HG03432 (cell line): ENCODE data around the gene PPP2R5B.

ENCODE experiments used
- ATAC-seq: cut with Tn5 transposase; IDR thresholded peaks from one replicate; pipeline ENCODE4 v1.9.1; 2021; ENCODE audit warnings: mild to moderate bottlenecking, moderate library complexity; ENCODE audit not compliant: unreplicated experiment

PPP2R5B gene

DNA sequence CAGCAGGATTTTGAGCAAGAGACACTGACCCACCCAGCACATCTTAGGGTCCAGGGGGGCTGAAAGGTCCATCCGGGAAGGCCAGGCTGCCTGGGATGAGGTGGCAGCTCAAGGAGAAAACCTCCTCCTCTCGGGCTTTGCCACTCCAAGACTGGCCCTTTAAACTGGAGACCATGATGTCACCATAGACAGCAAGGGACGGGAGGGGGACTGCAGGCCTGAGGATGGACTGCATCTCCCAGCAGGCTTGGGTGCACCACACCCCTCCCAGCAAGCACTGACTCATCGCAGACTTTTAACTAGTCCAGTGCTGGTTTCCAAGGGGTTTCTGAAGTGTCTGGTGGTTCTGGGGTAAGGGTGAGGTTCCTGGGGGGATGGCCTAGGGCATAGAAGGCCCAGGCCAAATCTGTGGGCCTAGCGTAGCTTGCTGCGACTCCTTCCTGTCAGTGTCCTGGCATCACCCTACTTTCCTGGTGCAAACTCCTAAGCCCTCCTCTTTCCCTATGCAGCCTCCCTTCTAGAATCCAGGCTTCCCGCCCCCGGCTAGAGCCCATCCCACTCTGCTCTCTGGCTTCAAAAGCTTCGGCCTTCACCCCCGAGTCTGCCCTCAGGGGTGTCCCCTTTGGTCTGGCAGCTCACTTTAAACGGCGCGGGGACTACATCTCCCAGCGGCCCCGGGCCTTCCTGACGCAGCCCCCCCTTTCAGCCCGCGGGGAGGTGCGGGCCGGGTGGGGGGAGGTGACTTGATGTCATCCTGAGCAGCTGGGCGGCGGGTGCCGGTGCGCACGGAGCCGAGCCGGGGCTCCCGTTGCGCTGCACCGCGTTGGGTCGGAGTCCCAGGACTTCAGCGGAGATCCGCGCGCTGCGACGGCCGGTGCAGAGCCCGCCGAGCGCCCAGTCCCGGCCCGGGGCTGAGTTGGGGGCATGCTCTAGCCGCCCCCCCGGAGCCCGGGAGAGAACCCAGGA is at the start of gene PPP2R5B:
TSS of gene PPP2R5B (plus strand) at position 746 of the 966 bp plus-strand sequence. CDS start 1,046 bp downstream, outside the sequence.
- ATAC-seq, result peak; percentile 84

DNA sequence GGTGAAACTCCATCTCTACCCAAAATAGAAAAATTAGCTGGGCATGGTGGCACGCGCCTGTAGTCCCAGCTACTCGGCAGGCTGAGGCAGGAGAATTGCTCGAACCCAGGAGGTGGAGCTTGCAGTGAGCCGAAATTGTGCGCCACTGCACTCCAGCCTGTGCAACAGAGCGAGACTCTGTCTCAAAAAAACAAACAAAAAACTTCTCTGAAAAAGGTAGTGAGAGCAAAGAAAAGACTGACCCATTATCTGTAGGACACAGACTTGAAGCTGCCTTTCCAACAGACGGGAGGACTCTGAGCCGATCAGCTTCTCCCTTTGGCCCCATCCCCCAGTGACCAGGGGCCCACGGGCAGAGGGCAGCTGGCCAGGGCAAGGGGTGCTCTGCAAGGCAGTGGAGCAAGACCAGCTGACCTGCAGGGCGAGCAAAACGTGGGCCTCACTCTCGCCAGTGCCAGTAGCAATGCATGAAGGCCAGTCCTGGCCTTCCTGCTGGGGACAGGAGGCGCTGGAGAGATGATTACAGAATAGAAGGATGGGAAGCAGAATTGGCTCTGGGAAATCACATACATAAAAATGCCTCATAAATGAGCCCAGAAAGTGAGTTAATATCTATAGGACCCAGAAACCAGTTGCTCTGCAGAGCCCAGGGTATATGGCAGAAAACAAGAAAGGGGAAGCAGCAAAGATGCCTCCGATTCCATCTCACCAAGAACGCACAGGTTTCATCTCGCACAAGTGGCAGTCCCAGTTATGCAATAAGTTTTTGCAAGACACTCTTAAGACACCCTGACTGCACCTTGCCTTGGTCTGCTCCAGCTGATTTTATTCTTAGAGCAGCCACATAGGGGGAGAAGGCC is 48.9 kb upstream of the PPP2R5B start:
- no peak for ATAC-seq

DNA sequence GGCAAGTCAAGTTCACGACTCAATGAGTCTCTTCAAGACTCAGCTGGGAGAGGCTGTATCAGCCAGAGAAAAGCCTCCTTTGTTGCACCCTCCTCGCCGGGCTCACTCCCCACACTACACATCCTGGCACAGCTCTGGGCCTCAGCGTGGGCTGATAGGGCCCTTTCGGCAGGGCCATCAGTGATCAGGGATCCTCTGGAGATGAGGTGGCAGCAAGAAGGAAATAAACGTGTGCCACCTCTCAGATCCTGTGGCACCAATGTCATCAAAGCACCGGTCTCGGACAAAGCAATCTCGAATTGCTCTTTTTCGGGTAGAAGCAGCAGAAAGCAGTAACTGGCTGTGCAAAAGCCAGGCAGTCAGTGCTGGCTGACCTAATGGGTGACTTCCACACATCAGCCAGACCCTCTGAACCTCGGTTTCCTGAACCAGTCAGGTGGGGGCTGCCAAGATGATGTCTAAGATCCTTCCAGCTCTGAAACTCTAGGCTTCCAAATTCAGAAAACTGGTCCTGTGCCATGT is 48.2 kb upstream of the PPP2R5B start:
- ATAC-seq, result no peak

DNA sequence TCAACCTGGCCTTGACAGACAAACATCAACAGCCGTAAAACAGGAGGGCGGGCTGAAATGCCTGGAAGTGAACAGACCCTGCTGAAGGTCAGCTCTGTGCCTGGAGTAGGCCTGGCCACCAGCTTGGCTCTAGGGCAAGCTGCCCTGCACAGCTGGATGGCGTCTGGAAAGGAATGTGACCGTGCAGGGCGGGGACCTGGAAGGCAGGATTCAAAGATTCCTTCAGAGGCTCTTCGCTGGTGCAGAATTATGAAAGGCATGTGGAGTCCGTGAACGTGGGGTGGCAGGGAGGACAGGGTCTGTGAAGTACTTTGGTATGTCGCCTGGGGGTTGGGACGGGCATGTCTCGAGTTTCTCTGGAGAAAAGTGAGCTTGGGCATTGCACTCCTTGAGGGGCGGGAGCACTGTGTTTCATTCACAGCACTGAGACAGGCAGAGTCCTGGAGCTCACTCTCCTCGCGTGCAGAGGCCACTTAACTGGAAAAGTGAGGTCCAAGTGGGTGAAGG is 47.6 kb upstream of the PPP2R5B start:
- ATAC-seq, result no peak

DNA sequence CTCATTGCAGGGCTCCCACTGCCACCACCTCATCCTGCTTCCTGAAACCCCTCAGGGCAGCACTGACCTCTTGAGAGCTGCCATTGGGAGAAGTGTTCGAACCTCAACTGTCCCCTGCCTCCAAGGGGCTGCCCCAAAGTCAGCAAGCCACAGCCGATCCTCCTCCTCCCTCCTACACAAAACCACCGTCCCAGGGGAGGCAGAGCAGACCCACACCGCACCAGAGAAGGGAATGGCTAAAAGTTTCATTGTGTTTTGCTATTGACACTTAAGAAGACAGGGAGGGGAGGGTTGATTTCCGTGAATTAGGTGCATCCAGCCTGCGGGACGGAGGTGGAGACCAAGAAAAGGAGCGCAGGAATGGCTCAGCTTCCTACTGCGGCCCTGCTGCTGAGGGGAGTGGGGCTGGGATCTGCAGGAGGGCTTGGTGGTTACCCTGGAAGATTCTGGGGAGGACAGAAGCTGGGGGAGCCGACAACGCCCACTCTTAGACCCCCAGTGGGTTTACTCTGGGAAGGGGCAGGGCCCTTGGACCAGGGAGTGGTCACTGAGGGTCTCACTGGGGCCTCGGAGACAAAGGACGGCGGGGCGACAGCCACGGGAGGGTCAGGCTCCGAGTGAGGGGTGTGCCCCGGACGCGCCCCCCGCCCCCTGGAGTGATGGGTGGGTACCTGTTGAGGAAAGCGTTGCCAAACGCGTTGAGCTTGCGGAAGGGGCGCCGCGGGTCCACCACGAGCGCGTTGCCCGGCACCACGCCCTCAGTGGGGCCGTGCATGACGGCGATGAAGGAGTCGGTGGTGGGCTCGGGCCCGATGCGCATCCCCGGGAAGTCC is 46.9 kb upstream of the PPP2R5B start:
- peak; percentile 21 for ATAC-seq

DNA sequence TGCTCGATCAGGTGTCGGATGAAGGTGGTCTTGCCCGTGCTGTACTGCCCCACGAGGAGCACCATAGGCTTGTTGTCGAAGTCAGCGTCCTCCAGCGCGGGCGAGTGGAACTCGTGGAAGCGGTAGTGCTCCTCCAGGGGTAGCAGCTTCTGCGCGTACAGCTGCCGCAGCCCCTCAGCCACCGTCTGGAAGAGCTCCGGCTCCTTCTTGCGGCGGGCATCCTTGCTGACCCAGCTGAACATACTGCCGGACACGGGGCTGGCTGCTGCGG is 46.3 kb upstream of the PPP2R5B start:
- ATAC-seq, result no peak

DNA sequence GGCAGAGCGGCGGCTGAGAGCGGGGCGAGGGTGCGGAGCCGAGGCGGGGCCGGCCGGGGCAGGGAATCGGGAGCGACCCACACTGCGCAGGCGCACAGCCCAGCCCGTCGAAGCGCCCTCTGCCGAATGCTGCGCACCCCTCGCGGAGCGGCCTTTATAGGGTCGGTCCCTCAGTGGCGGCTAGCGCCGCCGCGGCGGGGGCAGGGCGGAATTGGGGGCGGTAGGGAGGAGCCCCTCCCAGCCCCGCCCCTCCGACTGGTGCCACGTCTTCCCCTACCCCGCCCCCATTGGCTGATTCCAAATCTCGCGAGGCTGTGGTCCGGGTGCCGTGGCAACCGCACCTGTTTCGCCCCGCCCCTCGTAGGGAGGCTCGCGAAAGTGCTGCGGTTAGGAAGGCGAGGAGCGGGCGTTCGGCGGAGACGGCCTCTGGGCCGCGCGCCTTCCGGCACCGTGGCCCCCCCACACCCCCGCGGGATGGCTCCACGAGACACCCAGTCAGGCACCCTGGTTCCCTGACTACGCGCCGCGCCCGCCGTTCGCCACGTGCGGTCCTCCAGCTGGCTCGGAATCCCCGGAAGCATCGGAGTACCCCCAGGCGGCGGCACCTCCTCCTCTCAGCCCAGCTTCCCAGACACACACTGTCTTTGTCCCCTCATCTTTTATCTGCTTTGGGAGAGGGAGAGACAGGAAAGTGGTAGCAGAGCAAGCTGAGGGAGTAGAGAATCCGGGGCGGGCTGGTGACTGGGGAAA is 45.8 kb upstream of the PPP2R5B start, which contains the start of gene EHD1:
TSS of gene EHD1 (minus strand) at position 128 of the 750 bp plus-strand sequence. CDS start 157 bp downstream, outside the sequence.
- ATAC-seq, result peak; percentile 74

DNA sequence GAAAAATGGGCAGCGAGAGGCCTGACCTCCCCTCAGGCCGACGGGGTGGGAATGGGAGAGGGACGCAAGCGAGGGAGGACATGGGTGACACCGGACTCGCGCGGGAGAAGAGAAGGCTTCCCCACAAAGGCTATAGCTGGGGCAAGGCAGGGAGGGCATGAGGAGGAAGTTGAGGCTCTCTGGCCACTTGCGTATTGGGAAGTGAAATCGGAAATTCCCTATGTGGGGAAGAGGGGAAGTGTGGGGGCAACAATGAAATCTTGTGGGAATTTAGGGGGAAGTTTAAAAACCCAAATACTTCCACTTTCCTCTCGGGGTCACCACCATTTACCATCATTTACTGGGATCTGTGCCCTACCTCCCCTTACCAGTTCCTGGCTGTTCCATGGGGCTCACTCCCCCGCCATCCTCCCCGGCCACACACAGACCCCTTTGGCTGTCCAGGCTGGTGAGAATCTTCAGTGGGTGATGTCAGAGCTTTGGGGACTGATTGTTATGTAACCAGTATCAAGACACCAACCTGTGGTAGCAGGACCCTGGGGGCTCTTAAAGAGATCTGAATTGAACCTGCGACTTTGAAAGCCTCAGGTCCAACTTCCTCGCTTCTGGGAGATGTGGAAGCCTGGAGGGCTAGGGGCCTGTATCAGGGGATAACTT is 45.1 kb upstream of the PPP2R5B start:
- no peak for ATAC-seq

DNA sequence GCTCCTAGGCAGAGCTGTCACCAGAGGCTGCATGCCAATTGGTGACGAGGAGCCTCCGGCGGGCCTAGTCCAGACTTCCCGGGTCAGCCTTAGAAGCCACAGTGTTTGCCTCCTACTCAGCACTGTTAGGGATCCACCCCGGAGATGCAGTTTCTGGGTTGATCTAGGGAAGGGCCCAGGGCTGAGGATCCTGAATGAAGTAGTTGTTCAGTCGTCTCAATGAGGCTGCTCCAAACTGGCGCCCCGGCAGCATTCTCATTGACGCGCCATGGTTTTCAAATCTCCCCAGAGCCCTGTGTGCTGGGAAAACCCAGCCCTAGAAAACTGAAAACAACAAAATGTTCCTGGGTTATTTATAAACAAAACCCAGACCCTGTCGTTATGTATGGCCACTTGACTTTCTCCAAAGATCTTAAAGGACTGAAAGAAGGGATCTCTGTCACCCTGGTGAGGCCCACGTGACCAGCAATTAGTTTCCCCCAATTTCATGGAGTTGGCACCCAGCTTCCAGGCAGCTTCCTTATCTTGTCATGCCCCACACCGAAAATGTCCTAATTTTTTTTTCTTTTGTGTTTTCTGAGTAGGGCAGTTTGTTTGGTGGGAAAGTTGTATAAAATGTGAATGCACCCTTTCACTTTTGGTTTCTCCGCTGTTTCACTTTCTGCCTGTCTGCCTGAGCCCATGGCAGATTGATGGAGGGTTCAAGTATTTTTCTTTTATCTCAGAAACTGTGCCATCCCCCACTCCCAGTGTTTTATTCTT is 44.1 kb upstream of the PPP2R5B start:
- ATAC-seq, result no peak

DNA sequence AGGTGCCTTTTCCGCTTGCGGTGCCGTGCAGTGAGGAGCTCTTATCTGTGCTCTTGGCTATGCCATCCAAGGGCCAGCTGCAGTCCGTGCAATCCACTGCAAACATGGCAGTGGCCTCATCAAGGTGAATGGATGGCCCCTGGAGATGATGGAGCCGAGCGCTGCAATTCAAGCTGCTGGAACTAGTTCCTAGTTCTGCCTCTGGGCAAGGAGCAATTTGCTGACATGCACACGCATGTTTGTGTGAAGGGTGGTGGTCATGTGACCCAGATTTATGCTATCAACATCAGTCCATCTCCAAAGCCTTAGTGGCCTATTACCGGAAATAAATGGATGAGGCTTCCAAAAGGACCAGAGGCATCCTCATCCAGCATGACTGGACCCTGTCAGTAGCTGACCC is 43.0 kb upstream of the PPP2R5B start:
- ATAC-seq, result no peak

DNA sequence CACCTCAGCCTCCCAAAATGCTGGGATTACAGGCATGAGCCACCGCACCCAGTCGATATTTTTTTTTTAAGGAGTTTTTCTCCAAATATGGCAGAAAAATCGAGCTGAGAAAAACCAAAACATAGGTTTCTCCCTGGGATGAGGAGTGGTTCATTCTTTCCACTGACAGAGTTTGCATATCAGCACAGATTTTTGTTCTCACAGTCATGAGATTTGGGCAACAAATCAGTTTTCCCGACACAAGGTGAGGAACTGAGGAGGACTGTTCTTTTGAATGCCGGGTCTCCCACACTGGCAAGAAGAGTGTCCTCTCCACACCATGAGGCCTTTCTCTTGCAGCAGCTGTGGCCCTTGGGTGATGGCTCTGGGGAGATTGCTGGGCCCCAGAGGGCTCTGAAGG is 42.2 kb upstream of the PPP2R5B start:
- no peak for ATAC-seq

DNA sequence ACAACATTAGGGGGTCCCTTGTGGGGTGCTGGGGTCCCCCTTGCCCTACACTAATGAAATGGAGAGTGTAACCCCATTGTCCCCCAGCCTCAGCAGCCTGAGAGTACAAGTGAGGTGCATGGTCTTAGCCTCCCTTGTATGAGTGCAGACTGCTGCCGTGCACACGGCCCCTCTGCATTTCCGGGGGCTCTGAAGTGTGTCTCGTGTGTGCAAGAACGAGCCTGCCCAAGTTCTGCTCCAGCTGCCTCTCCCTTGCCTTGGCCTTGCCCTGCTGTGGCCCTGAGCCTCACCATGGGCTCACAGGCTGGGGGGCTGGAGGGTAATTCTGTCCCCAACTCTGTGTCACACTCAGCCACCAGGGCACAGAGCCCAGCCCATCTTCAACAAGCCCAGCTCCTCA is 40.9 kb upstream of the PPP2R5B start:
- no peak for ATAC-seq

DNA sequence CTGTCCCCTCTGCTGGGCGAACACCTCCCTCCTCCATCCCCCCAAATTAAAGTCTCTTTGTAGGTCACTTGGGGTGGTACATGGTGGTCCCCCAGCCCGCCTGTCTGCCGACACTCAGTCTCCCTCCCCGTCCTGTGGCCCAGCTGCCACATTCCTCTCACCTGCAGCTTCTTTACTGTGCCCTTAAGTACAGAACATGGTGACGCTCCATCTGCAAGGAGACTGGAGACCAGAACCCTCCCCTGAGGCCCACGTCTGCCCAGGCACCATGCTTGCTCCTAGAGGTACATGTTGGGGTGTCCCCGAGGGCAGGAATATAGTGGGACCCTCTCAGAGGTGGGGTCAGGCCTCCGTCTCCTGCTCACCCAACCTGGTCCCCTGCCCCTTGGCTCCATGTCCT is 40.5 kb upstream of the PPP2R5B start:
- no peak for ATAC-seq

DNA sequence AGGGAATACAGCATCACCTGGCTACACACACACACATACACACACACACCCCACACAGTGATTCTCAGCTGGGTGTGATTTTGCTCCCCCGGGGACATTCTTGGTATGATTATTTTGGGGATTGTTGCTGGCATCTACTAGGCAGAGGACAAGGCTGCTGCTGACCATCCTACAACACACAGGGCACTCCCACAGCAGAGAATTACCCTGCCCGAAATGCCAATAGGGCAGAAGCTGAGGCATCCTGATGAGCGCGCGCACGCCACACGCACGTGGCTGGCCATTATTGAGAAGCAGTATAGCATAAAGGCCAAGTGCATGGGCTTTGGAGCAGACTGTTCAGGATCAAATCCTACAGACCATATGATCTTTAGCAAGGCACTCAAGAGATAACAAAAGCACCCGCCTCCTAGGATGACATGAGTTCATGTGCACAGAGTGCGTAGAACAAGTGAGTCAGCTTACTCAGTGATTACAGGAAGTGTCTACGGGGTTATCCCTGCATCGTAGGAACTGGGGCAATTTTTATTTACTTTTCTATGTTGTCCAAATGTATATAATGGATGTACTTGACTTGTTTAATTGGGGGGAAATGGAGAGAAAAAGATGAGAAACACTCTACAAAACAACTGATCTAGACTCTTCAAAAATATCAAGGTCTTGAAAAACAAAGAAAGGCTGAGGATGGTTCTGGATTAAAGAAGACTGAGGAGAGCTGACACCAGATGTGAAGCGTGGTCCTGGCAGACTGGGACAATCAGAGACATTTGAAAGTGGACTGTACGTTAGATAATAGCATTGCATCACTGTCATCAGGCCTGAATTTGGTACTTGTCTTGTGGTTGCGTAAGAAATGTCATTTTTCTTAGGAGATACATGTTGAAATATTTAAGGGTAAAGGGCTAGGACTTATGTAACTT is 38.9 kb upstream of the PPP2R5B start:
- ATAC-seq, result no peak

DNA sequence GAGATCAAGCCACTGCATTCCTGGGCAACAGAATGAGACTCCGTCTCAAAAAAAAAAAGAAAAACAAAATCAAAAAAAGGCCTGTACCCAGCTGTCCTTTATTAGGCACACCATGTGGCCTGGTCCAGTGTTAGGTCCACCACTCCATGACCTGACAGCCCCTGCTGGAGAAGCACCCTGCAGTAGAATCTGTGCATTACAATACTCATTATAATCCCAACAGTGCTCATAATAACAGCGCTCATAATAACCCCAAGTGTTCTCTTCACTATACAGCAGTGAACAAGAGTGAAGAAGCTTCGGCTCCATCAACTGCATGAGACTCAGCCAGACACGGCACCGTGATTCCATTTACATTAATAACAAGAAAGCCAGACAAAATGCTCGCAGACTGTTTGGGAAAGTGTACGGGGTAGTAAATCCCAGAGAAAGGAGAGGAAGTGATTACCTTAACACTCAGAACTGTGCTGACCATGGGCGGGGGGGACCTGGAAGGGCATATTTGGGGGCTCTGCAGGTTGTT is 37.2 kb upstream of the PPP2R5B start:
- no peak for ATAC-seq

DNA sequence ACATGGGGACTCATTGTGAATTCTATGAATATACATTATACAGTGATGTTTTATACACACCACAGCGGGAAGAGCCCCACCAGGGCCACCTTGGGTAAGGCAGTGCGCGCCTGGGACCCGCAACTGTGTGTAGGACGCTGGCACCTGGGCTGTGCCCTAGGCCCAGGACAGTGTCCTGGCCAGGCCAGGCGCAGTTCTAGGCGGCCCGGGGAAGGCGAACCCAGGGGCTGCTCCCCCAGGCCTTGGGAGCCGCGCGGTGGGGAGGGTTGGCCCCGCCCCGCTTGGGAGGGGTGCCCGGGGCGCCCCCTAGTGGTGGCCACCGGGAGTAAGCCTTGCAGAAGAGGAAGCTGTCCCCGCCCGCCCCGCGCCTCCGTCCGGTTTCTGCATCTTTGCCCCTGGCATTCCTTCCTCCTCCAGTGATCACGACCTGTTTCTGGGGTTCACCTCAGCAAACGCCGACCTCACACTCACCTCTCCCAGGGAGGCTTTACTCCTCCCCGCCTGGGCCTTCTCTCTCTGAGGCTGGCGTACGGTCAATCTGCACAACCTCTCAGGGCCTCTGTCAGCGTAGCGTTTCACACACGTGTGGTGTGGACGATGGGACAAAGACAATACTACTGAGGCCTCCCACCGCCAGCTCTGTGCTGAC is 36.6 kb upstream of the PPP2R5B start:
- ATAC-seq, result peak; percentile 82

DNA sequence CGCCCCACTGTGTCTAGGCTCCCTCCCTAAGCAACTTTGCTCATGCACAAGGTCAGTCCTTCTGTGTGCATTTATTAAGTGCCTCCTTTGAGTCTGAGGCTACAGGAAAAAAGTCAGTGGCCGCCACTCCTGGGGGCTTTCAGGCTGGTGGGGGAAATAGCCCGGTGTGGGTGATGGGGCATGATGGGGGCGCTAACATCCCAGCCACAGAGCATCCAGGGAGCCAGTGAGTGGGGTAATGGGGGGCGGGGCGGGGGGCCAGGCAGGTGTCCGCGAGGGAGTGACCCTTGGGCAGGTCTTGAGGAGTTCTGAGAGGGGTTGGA is 36.1 kb upstream of the PPP2R5B start:
- ATAC-seq, result no peak
